Neuron (in vitro differentiated cells): Measurements from ENCODE around the gene ZBTB20.

Experiments
- H2AFZ ChIP-seq: one replicate; pipeline ENCODE4 v1.6.1; 2013; ENCODE audit warnings: low read depth, mild to moderate bottlenecking, inconsistent platforms, low read length, moderate library complexity
- H3K27me3 ChIP-seq: one replicate; pipeline ENCODE4 v1.6.1; 2013; ENCODE audit warnings: low read length; ENCODE audit not compliant: insufficient read depth
- H3K36me3 ChIP-seq: one replicate; pipeline ENCODE4 v1.6.1; 2013; ENCODE audit warnings: low read length; ENCODE audit not compliant: insufficient read depth
- H3K4me1 ChIP-seq: one replicate; pipeline ENCODE4 v1.6.1; 2013; ENCODE audit warnings: low read length; ENCODE audit not compliant: insufficient read depth
- H3K4me3 ChIP-seq: 2 replicates; pipeline ENCODE4 v1.5.1; 2013; ENCODE audit warnings: mild to moderate bottlenecking, low read length, moderate library complexity
- H3K9me3 ChIP-seq: one replicate; pipeline ENCODE4 v1.6.1; 2013; ENCODE audit warnings: low read length

Gene ZBTB20

DNA sequence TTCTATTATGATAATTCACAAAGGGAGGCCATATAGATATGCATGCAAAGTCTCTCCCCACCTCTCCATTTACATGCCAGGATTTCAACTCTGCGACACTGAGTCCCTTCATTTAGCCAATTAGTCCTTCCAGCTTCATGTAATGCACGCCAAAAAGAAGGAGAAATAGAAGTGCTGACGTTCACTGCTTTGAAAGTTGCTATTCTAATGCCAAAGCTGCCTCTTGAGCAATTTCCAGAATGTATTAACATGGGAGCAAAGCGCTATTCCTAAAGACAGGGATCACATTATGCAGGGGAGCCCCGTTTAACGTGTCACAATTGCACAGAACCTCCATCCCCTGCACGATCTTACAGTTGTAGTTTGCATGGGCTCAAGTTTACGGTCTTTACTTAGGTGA is 722.8 kb downstream of the ZBTB20 start:
- Histone ChIP-seq H3K36me3 (no peaks in the 10 kb centered on the region), H3K9me3 (no peaks in the 10 kb centered on the region), H3K4me3 (no peak overlapping the region), H3K4me1 (no peaks in the 10 kb centered on the region), H3K27me3 (no peaks in the 10 kb centered on the region), H2AFZ (no peak overlapping the region)

DNA sequence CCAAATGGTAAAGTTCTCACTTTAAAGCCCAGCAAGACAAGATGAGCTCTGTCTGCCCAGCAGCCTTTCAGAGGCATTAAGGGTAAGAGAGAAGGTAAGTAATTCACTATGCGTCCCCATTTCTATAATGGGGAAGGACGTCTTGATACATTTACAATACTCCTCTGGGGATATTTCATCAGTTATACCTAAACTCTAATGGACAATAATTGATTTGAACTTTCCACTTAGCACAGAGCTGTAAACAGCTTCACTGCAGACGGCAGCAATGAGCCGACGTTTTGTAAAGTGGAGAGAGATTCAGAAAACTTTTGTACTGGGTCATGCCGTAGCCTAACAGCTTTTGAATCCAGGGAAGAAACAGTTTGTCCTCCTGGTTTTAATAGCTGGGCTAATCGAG is 725.9 kb downstream of the ZBTB20 start:
- H2AFZ ChIP-seq, result no peak overlapping the region
- H3K4me3 ChIP-seq, result no peak overlapping the region
- no peaks in the 10 kb centered on the region for H3K9me3 ChIP-seq
- no peaks in the 10 kb centered on the region for H3K4me1 ChIP-seq
- H3K36me3 ChIP-seq, result no peaks in the 10 kb centered on the region
- no peaks in the 10 kb centered on the region for H3K27me3 ChIP-seq

DNA sequence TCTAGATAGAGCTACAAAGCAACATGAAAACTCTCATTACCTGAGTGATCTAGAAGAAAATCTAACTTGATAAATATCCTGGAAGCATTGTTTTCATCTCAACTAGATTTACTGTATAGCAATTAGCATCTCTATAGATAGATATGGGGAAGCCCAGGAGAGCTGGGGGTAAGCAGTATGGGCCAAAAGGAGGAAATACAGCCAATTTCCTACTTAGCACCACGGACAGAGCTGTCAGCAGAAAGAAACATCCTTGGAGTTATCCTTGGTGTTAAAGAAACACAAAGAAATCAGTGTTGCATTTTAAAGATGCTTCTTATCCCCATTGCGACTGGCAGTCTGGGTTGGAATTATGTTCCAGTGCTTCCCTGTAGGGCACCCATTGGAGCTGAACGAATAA is 727.0 kb downstream of the ZBTB20 start:
- no peak overlapping the region for H3K4me3 ChIP-seq
- no peak overlapping the region for H2AFZ ChIP-seq
- H3K9me3 ChIP-seq, result no peaks in the 10 kb centered on the region
- H3K4me1 ChIP-seq, result no peaks in the 10 kb centered on the region
- no peaks in the 10 kb centered on the region for H3K27me3 ChIP-seq
- H3K36me3 ChIP-seq, result no peaks in the 10 kb centered on the region

DNA sequence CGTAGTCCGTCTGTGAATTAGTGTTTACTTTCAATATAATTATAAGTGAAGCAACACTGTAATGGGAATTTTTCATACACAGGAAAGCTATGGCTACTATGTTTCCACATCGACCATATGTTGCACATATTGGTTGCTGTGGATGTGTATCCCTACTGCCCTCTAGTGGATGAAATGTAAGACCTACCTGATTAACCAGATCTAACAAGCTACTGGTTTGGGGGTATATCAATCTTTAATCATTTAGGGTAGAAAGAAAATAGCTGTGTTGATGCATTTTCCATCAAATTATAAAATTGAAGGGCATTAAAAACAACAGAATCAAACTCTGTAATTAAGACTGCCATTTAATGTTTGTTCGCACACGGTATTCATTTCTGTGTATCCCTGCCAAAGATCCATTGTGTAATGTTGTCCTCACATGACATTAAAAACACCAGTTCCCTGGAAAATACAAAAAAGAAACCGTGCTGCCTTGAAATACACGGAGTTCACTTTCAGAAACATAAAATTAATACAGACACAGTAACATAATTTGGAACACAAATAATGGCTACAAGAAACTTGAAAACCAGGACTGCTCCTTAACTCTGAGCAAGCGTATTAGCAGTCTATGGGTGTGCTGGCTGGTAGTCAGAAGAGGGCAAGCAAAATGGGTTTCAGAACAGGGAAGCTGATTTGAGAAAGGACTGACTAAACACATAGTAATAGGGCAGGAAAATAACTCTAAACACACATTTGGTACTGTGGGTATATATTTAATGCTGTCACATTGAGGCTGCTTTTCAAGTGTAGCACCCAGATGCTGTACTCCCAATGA is 728.2 kb downstream of the ZBTB20 start:
- Histone ChIP-seq H3K36me3 (no peaks in the 10 kb centered on the region), H3K9me3 (no peaks in the 10 kb centered on the region), H3K4me3 (no peak overlapping the region), H3K27me3 (no peaks in the 10 kb centered on the region), H2AFZ (no peak overlapping the region), H3K4me1 (no peaks in the 10 kb centered on the region)

DNA sequence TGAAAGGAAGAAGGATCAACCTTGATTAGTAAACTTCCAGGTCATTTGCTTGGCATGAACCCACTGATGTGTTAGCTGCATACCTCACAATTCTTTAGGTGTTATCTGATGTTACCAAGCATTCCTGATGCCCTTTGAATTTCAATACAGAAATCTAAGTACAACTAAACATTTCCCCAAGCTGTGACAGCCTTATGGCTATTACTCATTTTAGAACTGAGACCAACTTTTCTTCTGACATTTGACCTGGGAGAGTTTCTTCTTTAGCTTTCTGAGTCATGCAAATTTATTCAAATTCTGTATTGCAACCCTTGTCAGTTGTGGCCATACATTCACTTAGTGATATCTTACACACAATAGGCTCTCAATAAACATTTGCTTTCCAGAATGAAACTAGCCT is 729.0 kb downstream of the ZBTB20 start:
- H3K36me3 ChIP-seq, result no peaks in the 10 kb centered on the region
- H3K4me3 ChIP-seq, result no peak overlapping the region

DNA sequence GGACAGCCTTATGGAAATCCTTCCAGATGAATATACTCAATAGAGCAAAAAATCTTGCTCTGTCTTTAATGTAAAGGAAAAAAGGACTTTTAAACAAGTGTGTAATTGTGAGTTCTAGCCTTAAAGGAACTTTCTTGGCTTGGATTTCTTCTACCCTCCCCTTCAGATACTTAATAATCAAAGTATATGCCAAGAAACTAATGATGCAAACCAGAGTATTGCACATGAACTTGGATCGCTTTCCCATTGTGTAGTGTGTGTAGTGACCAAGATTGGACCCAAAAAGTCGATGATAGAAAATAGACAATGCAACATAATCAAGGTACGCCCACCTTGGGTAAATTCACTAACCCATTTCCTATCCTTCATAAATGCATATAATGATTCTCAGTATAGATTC is 729.4 kb downstream of the ZBTB20 start:
- Histone ChIP-seq H3K36me3 (no peaks in the 10 kb centered on the region), H3K27me3 (no peaks in the 10 kb centered on the region), H3K4me3 (no peak overlapping the region), H3K9me3 (no peaks in the 10 kb centered on the region), H2AFZ (no peak overlapping the region), H3K4me1 (no peaks in the 10 kb centered on the region)

More for the DNA sequence above, 729.0 kb downstream of the ZBTB20 start:
- Histone ChIP-seq H3K27me3 (no peaks in the 10 kb centered on the region), H2AFZ (no peak overlapping the region), H3K4me1 (no peaks in the 10 kb centered on the region), H3K9me3 (no peaks in the 10 kb centered on the region)

DNA sequence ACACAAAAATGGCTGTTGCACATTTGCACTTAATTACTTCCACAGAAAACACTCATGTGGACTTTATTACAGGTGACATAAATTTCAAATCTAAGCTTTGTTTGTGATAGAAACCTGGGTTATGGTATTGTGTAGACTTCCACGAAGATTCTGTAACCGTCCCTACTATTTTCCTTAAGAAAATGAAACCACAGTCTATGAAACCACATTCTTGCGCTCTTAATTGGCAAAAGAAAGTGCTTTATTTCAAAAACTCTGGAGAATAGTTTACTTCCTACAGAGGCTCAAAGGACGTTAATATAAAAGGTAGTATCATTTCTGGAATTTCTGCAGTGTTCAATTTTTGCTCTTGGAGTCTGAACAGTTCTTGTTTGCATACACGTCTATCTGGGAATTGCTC is 729.8 kb downstream of the ZBTB20 start:
- Histone ChIP-seq H3K27me3 (no peaks in the 10 kb centered on the region), H2AFZ (no peak overlapping the region), H3K36me3 (no peaks in the 10 kb centered on the region), H3K4me1 (no peaks in the 10 kb centered on the region), H3K4me3 (no peak overlapping the region), H3K9me3 (no peaks in the 10 kb centered on the region)

DNA sequence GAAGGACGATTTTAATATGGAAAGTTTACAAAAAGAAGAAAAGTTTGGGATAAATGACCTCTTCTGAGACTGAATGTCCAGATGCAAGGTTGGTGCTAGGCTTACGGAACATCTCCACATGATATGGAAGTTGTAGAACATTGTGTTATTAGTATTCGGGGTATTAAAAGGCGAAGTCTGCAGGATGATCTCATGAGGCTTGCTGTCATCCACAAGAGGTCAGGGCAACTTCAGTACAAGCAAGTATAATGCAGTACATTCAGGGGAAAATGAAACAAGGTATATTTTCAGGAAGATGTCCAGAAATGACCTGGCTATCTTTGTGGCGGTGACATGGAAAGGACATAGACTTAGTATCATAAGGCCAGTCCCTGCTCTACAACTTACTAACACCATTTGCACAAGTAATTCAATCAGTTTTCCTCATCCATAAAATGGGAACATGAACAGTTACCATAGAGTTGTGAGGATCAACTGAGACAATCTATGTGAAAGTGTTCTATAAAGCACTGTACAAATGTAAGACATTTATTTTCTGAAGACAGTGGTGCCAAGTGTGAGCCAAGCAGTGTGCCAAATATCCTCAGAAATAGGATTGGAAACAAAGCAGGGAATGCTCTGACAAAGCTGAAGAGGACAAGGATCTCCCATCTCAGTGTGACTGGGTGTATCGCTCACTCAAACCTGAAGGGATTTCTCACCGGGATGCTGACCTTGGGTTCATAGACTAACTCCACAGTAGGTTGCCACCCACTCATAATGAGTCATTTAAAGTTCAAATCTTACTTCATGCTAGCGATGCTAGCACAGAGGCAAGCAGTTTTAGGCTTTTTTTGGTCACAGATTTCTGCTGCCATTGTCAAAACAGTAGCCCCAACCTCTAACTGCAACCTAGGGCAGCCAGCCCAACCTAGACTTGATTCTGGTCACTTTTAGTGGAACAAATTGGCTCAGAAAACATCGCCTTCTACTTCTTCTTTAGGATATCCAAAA is 735.0 kb downstream of the ZBTB20 start:
- no peaks in the 10 kb centered on the region for H3K9me3 ChIP-seq
- no peaks in the 10 kb centered on the region for H3K27me3 ChIP-seq
- H2AFZ ChIP-seq, result no peak overlapping the region
- no peaks in the 10 kb centered on the region for H3K36me3 ChIP-seq
- no peak overlapping the region for H3K4me3 ChIP-seq
- H3K4me1 ChIP-seq, result peaks cover 31% of the 10 kb centered on the region

DNA sequence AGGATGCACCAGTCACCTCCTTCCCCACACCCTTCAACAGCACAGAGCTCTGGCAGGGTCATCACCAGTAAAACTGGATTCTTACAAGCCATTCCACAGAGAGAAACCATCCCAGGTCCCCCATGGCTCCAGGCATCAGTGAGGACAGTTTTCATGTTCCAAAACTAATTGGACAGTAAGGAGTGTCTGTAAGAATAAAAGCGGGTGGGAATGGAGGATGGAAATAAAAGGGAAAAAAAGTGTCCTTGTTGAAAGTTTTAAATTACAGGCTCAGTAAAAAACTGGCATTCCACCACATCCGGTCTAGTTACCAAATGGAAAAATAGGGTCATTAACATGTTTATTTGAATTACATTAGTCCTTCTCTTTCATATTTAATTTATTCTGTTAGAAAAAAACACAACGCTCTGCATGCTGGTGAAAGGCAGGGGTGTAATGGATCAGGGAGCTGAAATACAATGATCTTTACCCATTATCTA is 735.9 kb downstream of the ZBTB20 start:
- Histone ChIP-seq H3K4me3 (no peak overlapping the region), H3K9me3 (no peaks in the 10 kb centered on the region), H3K36me3 (no peaks in the 10 kb centered on the region), H3K4me1 (peaks cover 31% of the 10 kb centered on the region), H2AFZ (no peak overlapping the region), H3K27me3 (no peaks in the 10 kb centered on the region)

DNA sequence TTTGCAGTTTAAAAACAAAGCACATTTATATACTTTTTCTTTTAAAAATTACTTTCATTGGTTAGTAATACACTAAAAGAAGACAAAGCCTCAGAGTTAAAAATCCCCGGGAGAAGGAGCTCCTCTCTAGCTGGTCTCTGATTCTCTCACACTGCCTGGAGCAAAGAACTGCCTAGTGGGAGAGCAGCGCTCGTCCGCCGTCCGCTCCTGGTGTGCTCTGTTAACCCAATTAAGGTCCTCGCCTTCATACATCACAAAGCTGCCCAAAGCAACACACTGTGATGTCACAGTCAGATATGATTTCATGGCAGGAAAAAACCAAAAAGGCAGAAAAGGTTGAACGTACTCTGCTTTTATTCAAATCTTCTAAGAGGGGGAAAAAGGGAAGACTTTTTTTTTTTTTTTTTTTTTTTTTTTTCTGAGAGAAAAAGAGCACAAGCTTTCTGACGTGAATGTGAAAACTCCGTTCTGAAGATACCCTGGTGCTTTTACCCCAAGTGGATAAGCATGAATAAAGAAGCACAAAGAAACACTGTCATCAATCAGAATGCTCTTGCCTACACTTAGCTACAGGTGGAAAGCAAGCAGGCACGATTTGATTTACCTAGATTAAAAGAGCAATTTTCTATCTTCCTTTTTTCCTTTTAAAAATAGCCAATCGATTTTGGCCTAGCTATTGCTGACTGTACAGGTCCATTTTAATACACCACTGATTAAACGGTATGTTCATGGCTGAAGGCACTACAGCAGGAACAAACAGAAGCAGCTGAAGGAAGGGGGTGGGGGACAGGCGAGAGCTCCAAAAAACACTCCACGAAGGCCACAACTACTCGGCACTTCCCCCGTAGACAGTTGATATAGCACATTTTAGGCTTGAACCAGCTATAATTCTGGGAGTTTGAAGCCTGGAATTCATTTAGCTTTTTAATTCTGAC is 738.1 kb downstream of the ZBTB20 start:
- Histone ChIP-seq H3K4me1 (peaks cover 31% of the 10 kb centered on the region), H3K27me3 (no peaks in the 10 kb centered on the region), H3K9me3 (no peaks in the 10 kb centered on the region), H2AFZ (no peak overlapping the region), H3K36me3 (no peaks in the 10 kb centered on the region), H3K4me3 (no peak overlapping the region)

DNA sequence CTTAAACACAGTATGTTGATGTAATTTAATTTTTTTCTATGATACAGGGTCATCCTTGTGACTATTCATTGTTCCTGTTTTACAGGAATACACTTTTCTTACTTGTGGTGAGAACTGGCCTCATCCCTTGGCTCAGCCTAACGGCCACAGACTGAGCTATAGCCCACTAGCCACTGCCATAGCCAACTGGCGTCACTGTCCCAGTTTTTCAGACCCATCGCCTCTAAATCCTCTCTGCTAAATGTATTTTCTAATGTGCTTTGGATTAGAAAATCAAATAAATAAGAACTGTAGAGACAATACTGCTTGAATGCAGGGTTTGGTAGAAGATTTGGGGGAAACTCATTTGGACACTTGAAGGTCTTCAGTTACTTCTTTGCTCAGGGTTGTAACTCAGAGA is 740.2 kb downstream of the ZBTB20 start:
- Histone ChIP-seq H3K4me1 (peaks cover 30% of the 10 kb centered on the region), H3K36me3 (no peaks in the 10 kb centered on the region), H3K9me3 (no peaks in the 10 kb centered on the region), H3K27me3 (no peaks in the 10 kb centered on the region), H2AFZ (no peak overlapping the region), H3K4me3 (no peak overlapping the region)

DNA sequence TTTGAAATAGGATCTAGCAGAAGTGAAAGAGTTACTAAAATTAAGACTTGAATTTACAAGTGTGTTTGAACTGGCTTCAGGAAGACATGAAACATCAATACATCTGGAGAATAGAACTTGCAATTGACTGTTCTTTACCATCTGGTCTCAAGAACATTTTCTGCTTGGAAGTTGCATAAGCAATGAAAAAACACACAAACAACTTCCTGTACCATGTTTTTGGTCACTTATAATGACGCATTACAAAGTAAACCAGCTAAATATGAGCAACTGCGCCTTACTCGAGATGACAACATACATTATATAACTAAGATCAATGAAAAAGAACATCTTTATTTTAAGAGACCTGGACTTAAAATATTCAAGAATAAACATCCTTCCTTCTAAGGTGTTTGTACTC is 740.8 kb downstream of the ZBTB20 start:
- H3K36me3 ChIP-seq, result no peaks in the 10 kb centered on the region
- no peaks in the 10 kb centered on the region for H3K27me3 ChIP-seq
- no peak overlapping the region for H3K4me3 ChIP-seq
- H2AFZ ChIP-seq, result no peak overlapping the region
- peaks cover 24% of the 10 kb centered on the region for H3K4me1 ChIP-seq
- no peaks in the 10 kb centered on the region for H3K9me3 ChIP-seq
